Epithelial cell of proximal tubule (primary cell): Measurements from ENCODE around the gene CKB. TPM values are rescaled to one million over a fixed set of nuclear protein-coding genes. Genes with fewer than 3 reads are reported as not detected.

Source experiments
- DNase-seq: peaks from one replicate; pipeline ENCODE4 v3.0.0-alpha.2; 2011; ENCODE audit warnings: low read depth
- H3K4me3 ChIP-seq: 2 replicates; pipeline ENCODE4 v1.5.1; 2011; ENCODE audit warnings: low read depth, mild to moderate bottlenecking, low read length
- CTCF ChIP-seq: conservative IDR thresholded peaks from 2 replicates; pipeline ENCODE4 v1.5.1; 2012; ENCODE audit warnings: low read depth, mild to moderate bottlenecking, low read length
- total RNA-seq: library from RNA; depleted of rRNA; stranded (reverse); fragments of >200 nt; gene quantifications from 2 replicates; pipeline ENCODE4 v1.2.3, GENCODE V29; 2015

Gene CKB
- total RNA-seq, 1 donor from 2014 or later = 789 TPM

- no peak for DNase-seq
- TF ChIP-seq CTCF = no peak
- H3K4me3 ChIP-seq = no peak overlapping the region
Measured at GRCh38 chr14:103534576-103535061, 12.0 kb upstream of the CKB start.

GRCh38 chr14:103533999-103534575 is 11.5 kb upstream of the CKB start:
- no peak overlapping the region for H3K4me3 ChIP-seq
- no peak for TF ChIP-seq CTCF

GRCh38 chr14:103533137-103533998 is 10.7 kb upstream of the CKB start:
- no peak overlapping the region for H3K4me3 ChIP-seq
- no peak for TF ChIP-seq CTCF
- DNase-seq = no peak

More at GRCh38 chr14:103533999-103534575, 11.5 kb upstream of the CKB start:
- no peak for DNase-seq

GRCh38 chr14:103532216-103533136 is 9.8 kb upstream of the CKB start:
- H3K4me3 ChIP-seq = no peak overlapping the region
- TF ChIP-seq CTCF = no peak

GRCh38 chr14:103531421-103532215 is 9.0 kb upstream of the CKB start:
- no peak for TF ChIP-seq CTCF
- no peak overlapping the region for H3K4me3 ChIP-seq
- DNase-seq = no peak

More at GRCh38 chr14:103532216-103533136, 9.8 kb upstream of the CKB start:
- DNase-seq = no peak

- no peak for DNase-seq
- TF ChIP-seq CTCF = no peak
- no peak overlapping the region for H3K4me3 ChIP-seq
Measured at GRCh38 chr14:103530831-103531230, 8.2 kb upstream of the CKB start.
